Measurements from ENCODE around the gene ATP6V0B.

DNA sequence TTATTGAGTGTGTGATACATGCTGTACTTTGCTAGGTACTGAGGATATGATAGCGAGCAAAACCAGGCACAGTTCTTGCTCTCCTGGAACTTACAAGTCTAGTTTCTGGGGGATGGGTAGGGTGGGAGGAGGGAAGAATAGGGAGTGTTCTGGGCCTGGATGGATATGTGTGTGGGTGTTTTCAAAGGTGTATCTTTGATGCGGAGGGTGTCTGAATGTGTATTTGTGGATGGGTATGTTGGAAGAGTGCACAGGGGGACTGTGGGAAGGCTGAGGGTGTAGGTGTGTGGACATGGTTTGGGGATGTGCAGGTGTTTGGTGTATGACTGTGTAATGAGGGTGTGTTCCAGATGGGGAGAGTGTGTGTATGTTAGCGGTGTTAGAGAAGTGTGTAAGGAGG, 9.4 kb upstream of the ATP6V0B start:
- TF ChIP-seq EZH2phosphoT487 (IDR thresholded peaks at IDR 0.05; ENCODE audit: borderline replicate concordance, low read length) (no peak), CTCF (conservative IDR thresholded peaks at IDR 0.05; ENCODE audit: low read depth, low read length) (no peak)
